Neuronal stem cell (in vitro differentiated cells): ENCODE data around the gene TOX2.

Experiments used
- DNase-seq: peaks from one replicate; pipeline ENCODE4 v3.0.0-alpha.2; 2013; ENCODE audit warnings: low spot score
- H2AFZ ChIP-seq: one replicate; pipeline ENCODE4 v1.6.1; 2013; ENCODE audit warnings: mild to moderate bottlenecking, low read length, inconsistent platforms
- H2AK5ac ChIP-seq: 2 replicates; pipeline ENCODE4 v1.6.1; 2013; ENCODE audit warnings: low read depth, mild to moderate bottlenecking, inconsistent platforms, low read length, moderate library complexity, mixed read lengths
- H2BK120ac ChIP-seq: 2 replicates; pipeline ENCODE4 v1.6.1; 2013; ENCODE audit warnings: low read depth, mild to moderate bottlenecking, inconsistent platforms, low read length, moderate library complexity, mixed read lengths
- H2BK12ac ChIP-seq: one replicate; pipeline ENCODE4 v1.6.1; 2013; ENCODE audit warnings: low read length, inconsistent platforms
- H2BK15ac ChIP-seq: 2 replicates; pipeline ENCODE4 v1.6.1; 2013; ENCODE audit warnings: mild to moderate bottlenecking, low read length, inconsistent platforms, mixed read lengths
- H2BK5ac ChIP-seq: one replicate; pipeline ENCODE4 v1.6.1; 2013; ENCODE audit warnings: inconsistent platforms, mild to moderate bottlenecking, low read length, moderate library complexity
- H3K14ac ChIP-seq: one replicate; pipeline ENCODE4 v1.6.1; 2013; ENCODE audit warnings: low read length, inconsistent platforms
- H3K18ac ChIP-seq: 2 replicates; pipeline ENCODE4 v1.6.1; 2013; ENCODE audit warnings: low read length, inconsistent platforms
- H3K23ac ChIP-seq: 2 replicates; pipeline ENCODE4 v1.6.1; 2013; ENCODE audit warnings: low read depth, mild to moderate bottlenecking, mixed read lengths, low read length, inconsistent platforms; ENCODE audit not compliant: poor library complexity
- H3K27ac ChIP-seq: replicated peaks from 3 replicates; pipeline ENCODE4 v1.5.1; 2013; ENCODE audit warnings: low read length, inconsistent platforms
- H3K27me3 ChIP-seq, 3 experiments: 2 replicates each; pipeline ENCODE4 v1.6.1; 2013; ENCODE audit warnings: low read length in 3 of 3, mild to moderate bottlenecking in 2 of 3, inconsistent platforms in 1 of 3, low read depth in 1 of 3, mixed read lengths in 1 of 3, moderate library complexity in 1 of 3; ENCODE audit not compliant: control insufficient read depth in 3 of 3, insufficient read depth in 3 of 3
- H3K36me3 ChIP-seq, 2 donors: replicated peaks in 1 of 2; 2 replicates each; pipeline ENCODE4 v1.6.1; 2013; ENCODE audit warnings: low read length in 2 of 2; ENCODE audit not compliant: control insufficient read depth in 2 of 2, insufficient read depth in 2 of 2
- H3K4ac ChIP-seq: 2 replicates; pipeline ENCODE4 v1.6.1; 2013; ENCODE audit warnings: inconsistent platforms, mild to moderate bottlenecking, low read length, moderate library complexity
- H3K4me1 ChIP-seq, 2 donors: 1 replicate in 1 of 2; 2 replicates in 1 of 2; pipeline ENCODE4 v1.6.1; 2013; ENCODE audit warnings: low read length in 2 of 2, low read depth in 1 of 2; ENCODE audit not compliant: control insufficient read depth in 2 of 2, insufficient read depth in 1 of 2
- H3K4me2 ChIP-seq: one replicate; pipeline ENCODE4 v1.6.1; 2013; ENCODE audit warnings: mild to moderate bottlenecking, low read length, inconsistent platforms; ENCODE audit not compliant: insufficient read depth, poor library complexity, severe bottlenecking
- H3K4me3 ChIP-seq, 2 donors: 2 replicates each; pipeline ENCODE4 v1.5.1; 2013; ENCODE audit warnings: low read length in 2 of 2, mild to moderate bottlenecking in 2 of 2, inconsistent platforms in 1 of 2, moderate library complexity in 1 of 2
- H3K79me1 ChIP-seq: one replicate; pipeline ENCODE4 v1.6.1; 2013; ENCODE audit warnings: low read depth, mild to moderate bottlenecking, inconsistent platforms, low read length, moderate library complexity
- H3K9ac ChIP-seq: one replicate; pipeline ENCODE4 v1.6.1; 2013; ENCODE audit warnings: mild to moderate bottlenecking, low read depth, low read length, inconsistent platforms; ENCODE audit not compliant: poor library complexity
- H3K9me3 ChIP-seq, 2 donors: replicated peaks in 1 of 2; 2 replicates each; pipeline versions ENCODE3 to v1.6.1; 2013; ENCODE audit warnings: low read length in 2 of 2, mild to moderate bottlenecking in 2 of 2, inconsistent platforms in 1 of 2, low read depth in 1 of 2, mixed read lengths in 1 of 2, moderate library complexity in 1 of 2; ENCODE audit not compliant: control insufficient read depth in 2 of 2, insufficient read depth in 1 of 2
- H4K8ac ChIP-seq: one replicate; pipeline ENCODE4 v1.6.1; 2013; ENCODE audit warnings: low read depth, mild to moderate bottlenecking, inconsistent platforms, low read length, moderate library complexity
- H4K91ac ChIP-seq: one replicate; pipeline ENCODE4 v1.6.1; 2013; ENCODE audit warnings: low read length, low read depth, mild to moderate bottlenecking, inconsistent platforms; ENCODE audit not compliant: poor library complexity
- WGBS, 2 donors: extraction: QIAGEN DNeasy Blood & Tissue Kit; methylation state at CpG; one replicate each; pipeline ENCODE4 v1.1.7; 2013; ENCODE audit warnings: missing lambda C conversion rate in 2 of 2, mixed read lengths in 1 of 2; ENCODE audit not compliant: insufficient read length in 2 of 2, insufficient replicate concordance in 1 of 2; ENCODE audit errors: extremely low coverage in 2 of 2; 5-methylcytosine and 5-hydroxymethylcytosine counted together

TOX2 gene

DNA sequence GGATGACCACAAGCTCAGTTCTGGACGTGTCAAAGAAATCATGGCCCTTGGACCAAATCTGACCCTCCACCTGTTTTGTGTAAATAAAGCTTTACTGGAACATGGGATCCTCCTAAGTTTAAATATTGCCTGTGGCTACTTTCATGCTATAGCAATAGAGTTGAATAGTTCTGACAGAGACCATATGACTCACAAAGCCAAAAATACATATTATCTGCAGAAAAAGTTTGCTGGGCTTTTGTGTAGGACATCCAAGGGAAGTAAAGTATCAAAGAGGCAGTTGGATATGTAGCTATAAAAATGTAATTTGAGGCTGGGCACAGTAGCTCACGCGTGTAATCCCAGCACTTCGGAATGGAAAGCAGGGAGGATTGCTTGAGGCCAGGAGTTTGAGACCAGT lies 78.9 kb downstream of the TOX2 start:
- Histone ChIP-seq H2BK12ac (no peak overlapping the region), H2BK5ac (no peak overlapping the region), H3K9me3 (peaks cover 0 to 2% of the 10 kb centered on the region in 2 donors), H2AK5ac (no peak overlapping the region), H4K8ac (no peak overlapping the region), H3K4me2 (no peak overlapping the region), H2BK15ac (no peak overlapping the region), H3K4me3 (no peak overlapping the region), H3K18ac (no peak overlapping the region), H3K79me1 (no peaks in the 10 kb centered on the region), H2AFZ (no peak overlapping the region), H3K9ac (no peak overlapping the region), H3K14ac (no peak overlapping the region), H3K4ac (no peak overlapping the region), H3K27ac (no peak overlapping the region), H3K4me1 (peaks cover 0 to 3% of the 10 kb centered on the region in 2 donors), H3K27me3 (no peaks in the 10 kb centered on the region), H3K36me3 (no peaks in the 10 kb centered on the region), H4K91ac (no peak overlapping the region), H3K23ac (no peak overlapping the region), H2BK120ac (no peak overlapping the region)
- WGBS, 2 donors, result no CpG with 5 or more reads among the region's 4 CpGs
- DNase-seq, result no peak

DNA sequence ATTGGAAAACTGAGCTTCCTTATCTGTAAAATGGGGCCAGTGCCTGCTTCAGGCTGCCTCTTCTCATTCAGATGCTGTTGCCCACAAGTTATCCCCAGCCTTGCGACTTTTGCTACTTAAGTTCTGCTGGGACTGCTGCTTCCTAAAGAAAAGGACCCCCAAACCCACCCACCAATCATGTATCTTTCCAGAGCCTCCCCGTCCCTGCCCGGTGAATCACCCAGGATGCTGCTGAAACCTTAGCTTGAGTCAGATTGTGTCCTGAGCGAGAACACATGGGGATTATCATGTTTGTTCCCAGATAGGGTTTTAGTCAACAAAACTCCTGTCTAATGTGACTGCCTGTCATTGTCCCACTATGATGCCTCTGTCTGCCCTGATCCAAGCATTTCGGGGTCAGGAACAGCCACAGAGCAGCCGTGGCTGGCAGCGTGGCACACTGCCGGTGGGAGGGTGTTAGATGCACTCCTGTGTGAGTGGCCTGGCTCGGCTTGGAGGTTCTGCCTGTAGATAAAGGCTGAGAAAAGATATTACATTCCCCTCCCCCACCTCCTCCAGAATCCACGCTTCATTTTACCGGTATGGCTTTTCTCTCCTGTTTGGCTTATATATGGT lies 79.9 kb downstream of the TOX2 start:
- Histone ChIP-seq H2BK5ac (no peak overlapping the region), H3K4ac (no peak overlapping the region), H3K18ac (peak overlapping the region; percentile 29), H2BK120ac (no peak overlapping the region), H4K91ac (no peak overlapping the region), H3K27ac (no peak overlapping the region), H3K4me1 (peaks cover 0 to 3% of the 10 kb centered on the region in 2 donors), H2AFZ (no peak overlapping the region), H3K4me3 (no peak overlapping the region), H4K8ac (no peak overlapping the region), H2BK15ac (no peak overlapping the region), H3K9ac (no peak overlapping the region), H3K36me3 (no peaks in the 10 kb centered on the region), H3K27me3 (no peaks in the 10 kb centered on the region), H2AK5ac (no peak overlapping the region), H3K14ac (no peak overlapping the region), H3K79me1 (no peaks in the 10 kb centered on the region), H3K23ac (no peak overlapping the region), H2BK12ac (no peak overlapping the region), H3K9me3 (peaks cover 0 to 2% of the 10 kb centered on the region in 2 donors), H3K4me2 (no peak overlapping the region)
- no peak for DNase-seq
- no CpG with 5 or more reads among the region's 11 CpGs for WGBS, 2 donors

DNA sequence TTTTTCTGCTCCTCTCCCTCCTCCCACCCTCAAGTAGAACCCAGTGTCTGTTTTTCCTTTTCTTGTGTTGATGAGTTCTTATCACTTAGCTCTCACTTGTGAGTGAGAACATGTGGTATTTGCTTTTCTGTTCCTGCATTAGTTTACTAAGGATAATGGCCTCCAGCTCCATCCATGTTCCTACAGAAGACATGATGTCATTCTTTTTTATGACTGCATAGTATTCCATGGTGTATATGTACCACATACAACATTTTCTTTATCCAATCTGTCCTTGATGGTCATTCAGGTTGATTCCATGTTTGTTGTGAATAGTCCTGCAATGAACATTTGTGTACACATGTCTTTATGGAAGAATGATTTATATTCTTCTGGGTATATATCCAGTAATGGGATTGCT lies 81.0 kb downstream of the TOX2 start:
- H2BK5ac ChIP-seq, result no peak overlapping the region
- DNase-seq, result no peak
- no peaks in the 10 kb centered on the region for H3K9me3 ChIP-seq
- H3K14ac ChIP-seq, result no peak overlapping the region
- no peak overlapping the region for H2BK15ac ChIP-seq
- no peak overlapping the region for H3K4ac ChIP-seq
- H3K4me2 ChIP-seq, result no peak overlapping the region
- H2AFZ ChIP-seq, result no peak overlapping the region
- H3K9ac ChIP-seq, result no peak overlapping the region
- no peak overlapping the region for H3K27ac ChIP-seq
- no peak overlapping the region for H2BK120ac ChIP-seq
- no peak overlapping the region for H3K23ac ChIP-seq
- no peak overlapping the region for H2BK12ac ChIP-seq
- no peaks in the 10 kb centered on the region for H3K79me1 ChIP-seq
- H3K36me3 ChIP-seq, result no peaks in the 10 kb centered on the region
- H3K4me3 ChIP-seq, result no peak overlapping the region
- H3K4me1 ChIP-seq, result peaks cover 0 to 3% of the 10 kb centered on the region in 2 donors
- H4K91ac ChIP-seq, result no peak overlapping the region
- H2AK5ac ChIP-seq, result no peak overlapping the region
- H4K8ac ChIP-seq, result no peak overlapping the region
- no peaks in the 10 kb centered on the region for H3K27me3 ChIP-seq
- no peak overlapping the region for H3K18ac ChIP-seq

DNA sequence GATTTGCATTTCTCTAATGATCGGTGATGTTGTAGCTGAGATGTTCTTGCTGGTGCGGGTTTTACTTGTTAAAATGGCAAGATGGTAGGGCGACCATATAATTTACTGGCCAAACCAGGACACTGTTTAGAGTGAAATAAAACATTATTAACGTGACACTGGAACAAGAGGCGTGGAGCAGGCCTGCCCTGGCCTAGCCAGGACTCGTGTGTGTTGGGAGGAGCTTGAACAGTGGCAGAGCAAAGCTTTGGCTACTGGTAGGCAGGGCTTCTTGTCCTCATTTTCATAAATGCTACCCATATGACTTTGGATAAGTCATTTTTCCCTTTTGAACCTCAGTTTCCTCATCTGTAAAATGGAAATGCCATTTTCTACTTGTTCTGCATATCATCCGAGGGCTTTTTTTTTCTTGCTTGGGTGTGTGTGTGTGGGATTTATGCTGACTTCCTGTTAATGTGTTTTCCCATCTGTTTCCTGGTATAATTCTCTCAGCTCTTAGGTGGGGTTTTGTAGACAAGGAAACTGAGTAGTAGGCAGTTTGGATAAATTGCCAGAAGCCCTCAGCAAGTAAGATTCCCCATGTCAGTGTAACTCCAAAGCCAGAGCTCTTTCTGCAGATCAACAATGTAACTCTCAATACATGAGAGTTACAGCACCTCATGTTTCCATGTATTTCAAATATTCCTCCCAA lies 81.7 kb downstream of the TOX2 start:
- Histone ChIP-seq H3K4ac (no peak overlapping the region), H3K27me3 (no peaks in the 10 kb centered on the region), H4K8ac (no peak overlapping the region), H2AFZ (no peak overlapping the region), H4K91ac (no peak overlapping the region), H3K36me3 (no peaks in the 10 kb centered on the region), H3K23ac (no peak overlapping the region), H2BK12ac (no peak overlapping the region), H2BK5ac (no peak overlapping the region), H3K18ac (no peak overlapping the region), H3K4me2 (no peak overlapping the region), H3K4me3 (no peak overlapping the region), H3K27ac (no peak overlapping the region), H3K9ac (no peak overlapping the region), H2BK120ac (no peak overlapping the region), H2BK15ac (no peak overlapping the region), H2AK5ac (no peak overlapping the region), H3K9me3 (no peaks in the 10 kb centered on the region), H3K4me1 (peaks cover 0 to 3% of the 10 kb centered on the region in 2 donors), H3K14ac (no peak overlapping the region), H3K79me1 (no peaks in the 10 kb centered on the region)
- no CpG with 5 or more reads among the region's 7 CpGs for WGBS, 2 donors
- DNase-seq, result no peak
